Memory B cell (primary cell): ENCODE data around the gene GEMIN4.
"Not testable (repeated sequence)": the region's sequence is repeated elsewhere in the genome, so short reads cannot be mapped to it uniquely, and the experiment has no call there.

Experiments used
- ATAC-seq: fragments of 150-1000 bp; cut with Tn5 transposase; 2 replicates; pipeline ENCODE4 v1.10.0; 2021; ENCODE audit warnings: low read depth, mild to moderate bottlenecking, moderate library complexity
- DNase-seq, 2 donors: peaks; one replicate each; pipeline ENCODE4 v3.0.0; 2022; ENCODE audit warnings: low spot score in 2 of 2
- H3K27ac Mint-ChIP-seq: one replicate; pipeline ENCODE4 v1.8.0; 2022; ENCODE audit warnings: mild to moderate bottlenecking, moderate library complexity, mixed read lengths
- H3K27me3 Mint-ChIP-seq: one replicate; pipeline ENCODE4 v1.8.0; 2022; ENCODE audit warnings: mixed read lengths
- H3K36me3 Mint-ChIP-seq: one replicate; pipeline ENCODE4 v1.8.0; 2022; ENCODE audit warnings: mild to moderate bottlenecking, mixed read lengths
- H3K4me1 Mint-ChIP-seq: one replicate; pipeline ENCODE4 v1.8.0; 2022; ENCODE audit warnings: mixed read lengths
- H3K4me3 Mint-ChIP-seq: one replicate; pipeline ENCODE4 v1.8.0; 2022; ENCODE audit warnings: mild to moderate bottlenecking, moderate library complexity, mixed read lengths
- H3K9me3 Mint-ChIP-seq: one replicate; pipeline ENCODE4 v1.8.0; 2022; ENCODE audit warnings: mixed read lengths

Gene GEMIN4

DNA sequence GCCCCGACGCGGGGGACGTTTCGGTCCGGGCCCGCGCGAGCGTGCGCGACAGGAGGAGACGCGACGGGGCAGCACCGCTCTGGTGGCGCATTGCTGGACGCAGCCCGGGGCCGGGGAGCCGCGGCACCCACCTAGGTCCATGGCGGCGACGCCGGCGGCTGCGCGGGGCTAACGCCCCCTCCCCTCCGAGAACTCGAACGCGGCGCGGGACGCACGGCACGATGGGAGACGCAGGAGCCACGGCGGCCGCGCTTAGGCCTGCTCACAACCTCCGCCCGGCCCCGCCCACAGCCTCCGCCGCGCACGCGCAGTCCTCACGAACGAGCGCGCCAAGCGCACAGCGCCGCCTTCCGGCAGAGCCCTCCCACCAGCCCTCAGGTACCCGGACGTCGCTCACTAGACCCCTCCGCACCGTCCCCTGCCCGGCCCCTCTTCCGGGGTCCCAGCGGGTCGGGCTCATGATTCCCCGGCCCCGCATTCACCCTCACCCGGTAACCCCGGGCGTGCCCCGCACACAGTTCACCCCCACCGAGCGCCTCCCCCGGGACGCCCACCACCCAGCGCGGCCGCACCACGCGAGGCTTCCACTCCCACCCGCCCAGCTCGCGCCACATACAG is at the start of gene GEMIN4:
Gene GEMIN4 (minus strand): TSS at position 263 of the 618 bp plus-strand sequence. CDS start 122 bp downstream, at position 141.
- Mint-ChIP-seq H3K27me3 (no peaks in the 10 kb centered on the region), H3K36me3 (peaks cover 9% of the 10 kb centered on the region), H3K27ac (peak within 1 kb of the TSS; percentile 95), H3K4me3 (peak within 1 kb of the TSS; percentile 98), H3K9me3 (no peaks in the 10 kb centered on the region), H3K4me1 (peaks cover 35% of the 10 kb centered on the region)
- ATAC-seq (peak; percentile 81), DNase-seq (peak; percentile 100)

DNA sequence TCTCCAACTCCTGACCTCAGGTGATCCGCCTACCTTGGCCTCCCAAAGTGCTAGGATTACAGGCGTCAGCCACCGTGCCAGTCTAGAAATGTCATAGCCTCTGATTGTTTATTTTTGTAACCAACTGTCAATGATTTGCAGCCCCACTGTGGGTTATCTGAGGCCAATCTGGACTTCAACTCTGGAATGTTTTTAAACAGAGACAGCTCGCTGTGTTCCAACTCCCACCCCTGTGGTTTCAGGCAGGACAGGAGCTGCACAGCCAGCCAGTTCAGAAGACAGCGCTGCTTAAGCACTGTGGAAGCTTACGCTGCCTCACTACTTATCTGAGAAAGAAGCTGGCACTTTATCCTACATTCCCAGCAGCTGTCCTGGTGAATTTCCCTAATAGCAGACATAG is 49.6 kb upstream of the GEMIN4 start:
- no peak overlapping the region for H3K27ac Mint-ChIP-seq
- H3K9me3 Mint-ChIP-seq: no peaks in the 10 kb centered on the region
- DNase-seq (no peak), ATAC-seq (no peak)
- no peak overlapping the region for H3K4me3 Mint-ChIP-seq
- H3K4me1 Mint-ChIP-seq: no peaks in the 10 kb centered on the region
- no peaks in the 10 kb centered on the region for H3K27me3 Mint-ChIP-seq
- no peaks in the 10 kb centered on the region for H3K36me3 Mint-ChIP-seq

DNA sequence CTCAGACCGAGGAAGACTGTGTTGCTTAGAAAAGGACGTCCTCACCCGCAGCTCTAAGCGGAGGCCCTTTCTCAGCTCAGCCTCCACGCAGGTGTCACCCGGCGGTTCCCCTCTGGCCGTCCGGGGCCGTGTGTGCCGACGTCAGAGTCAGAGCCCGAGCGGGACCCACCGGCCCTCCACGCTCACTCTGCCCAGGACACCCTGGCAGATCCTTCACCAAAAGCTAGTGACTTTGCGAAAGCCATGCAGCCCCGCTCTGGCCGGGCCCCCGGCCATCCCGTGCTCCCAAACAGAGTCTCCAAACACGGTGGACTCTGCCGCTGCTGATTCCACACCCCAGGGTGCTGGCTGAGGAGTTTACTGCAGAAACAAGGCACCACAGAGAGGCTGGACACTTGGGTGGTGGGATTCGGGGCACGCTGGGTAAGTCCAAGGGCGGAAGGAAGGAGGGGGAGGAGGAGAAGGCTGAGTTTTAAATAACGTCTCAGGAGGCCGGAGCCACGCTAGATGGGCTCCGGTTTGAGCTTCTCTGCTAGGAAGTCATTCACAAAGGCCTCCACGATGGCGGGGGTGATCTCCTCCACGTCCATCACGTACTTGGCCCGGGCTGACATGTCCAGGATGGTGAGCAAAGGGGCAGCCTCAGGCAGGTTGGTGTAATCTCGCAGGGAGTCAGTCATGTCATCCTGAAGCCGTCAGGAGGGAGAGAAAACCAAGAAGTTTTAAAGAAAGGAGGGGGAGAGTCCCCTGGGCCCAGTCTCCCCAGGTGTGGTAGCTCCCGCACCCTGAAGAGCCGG is 48.6 kb upstream of the GEMIN4 start:
- Mint-ChIP-seq H3K9me3 (no peaks in the 10 kb centered on the region), H3K4me3 (no peak overlapping the region), H3K27ac (no peak overlapping the region), H3K27me3 (no peaks in the 10 kb centered on the region), H3K36me3 (no peaks in the 10 kb centered on the region), H3K4me1 (no peaks in the 10 kb centered on the region)
- ATAC-seq: no peak
- no peak for DNase-seq

DNA sequence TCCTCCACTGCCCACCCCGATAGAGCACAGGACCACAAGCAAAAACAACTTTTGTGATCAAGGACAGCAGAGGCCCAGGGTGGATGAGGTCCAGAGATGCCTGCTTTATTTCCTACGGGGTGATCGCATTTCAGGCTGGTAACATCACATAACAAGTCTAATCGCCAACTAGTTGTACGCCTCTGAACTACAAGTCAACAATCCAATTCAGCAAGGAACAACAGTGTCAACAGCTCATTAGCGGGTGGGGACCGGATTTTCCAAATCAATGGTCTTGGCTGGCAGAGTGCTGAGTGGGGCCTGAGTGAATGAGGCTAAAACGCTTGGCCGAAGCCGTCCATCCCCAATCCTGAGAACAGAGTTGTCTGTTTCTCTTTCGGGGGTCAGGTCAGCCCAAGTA is 47.2 kb upstream of the GEMIN4 start:
- no peaks in the 10 kb centered on the region for H3K36me3 Mint-ChIP-seq
- no peak overlapping the region for H3K4me3 Mint-ChIP-seq
- H3K27me3 Mint-ChIP-seq: no peaks in the 10 kb centered on the region
- H3K27ac Mint-ChIP-seq: no peak overlapping the region
- no peaks in the 10 kb centered on the region for H3K9me3 Mint-ChIP-seq
- DNase-seq: no peak
- H3K4me1 Mint-ChIP-seq: no peaks in the 10 kb centered on the region
- no peak for ATAC-seq

DNA sequence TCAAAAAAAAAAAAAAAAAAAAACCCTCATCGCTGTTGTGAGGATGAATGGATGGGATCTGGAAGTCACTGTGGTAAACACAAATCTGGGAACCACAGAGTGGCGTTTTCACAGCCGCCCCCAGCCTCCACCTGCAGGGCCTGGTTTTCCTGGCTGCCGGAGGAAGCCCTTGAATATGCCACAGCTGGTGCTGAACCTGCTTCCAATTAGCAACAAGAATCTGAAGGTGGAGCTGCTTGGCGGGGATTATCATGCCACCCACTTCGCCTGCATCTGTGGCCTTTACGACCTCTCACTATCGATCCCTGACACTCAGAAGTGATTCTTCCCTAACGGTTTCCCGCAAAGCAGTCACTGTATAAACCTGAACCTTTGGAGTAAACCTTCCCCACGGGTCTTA is 46.2 kb upstream of the GEMIN4 start:
- H3K4me1 Mint-ChIP-seq: no peaks in the 10 kb centered on the region
- DNase-seq (no peak), ATAC-seq (no peak)
- H3K4me3 Mint-ChIP-seq: no peak overlapping the region
- H3K36me3 Mint-ChIP-seq: no peaks in the 10 kb centered on the region
- H3K9me3 Mint-ChIP-seq: no peaks in the 10 kb centered on the region
- no peak overlapping the region for H3K27ac Mint-ChIP-seq
- no peaks in the 10 kb centered on the region for H3K27me3 Mint-ChIP-seq

DNA sequence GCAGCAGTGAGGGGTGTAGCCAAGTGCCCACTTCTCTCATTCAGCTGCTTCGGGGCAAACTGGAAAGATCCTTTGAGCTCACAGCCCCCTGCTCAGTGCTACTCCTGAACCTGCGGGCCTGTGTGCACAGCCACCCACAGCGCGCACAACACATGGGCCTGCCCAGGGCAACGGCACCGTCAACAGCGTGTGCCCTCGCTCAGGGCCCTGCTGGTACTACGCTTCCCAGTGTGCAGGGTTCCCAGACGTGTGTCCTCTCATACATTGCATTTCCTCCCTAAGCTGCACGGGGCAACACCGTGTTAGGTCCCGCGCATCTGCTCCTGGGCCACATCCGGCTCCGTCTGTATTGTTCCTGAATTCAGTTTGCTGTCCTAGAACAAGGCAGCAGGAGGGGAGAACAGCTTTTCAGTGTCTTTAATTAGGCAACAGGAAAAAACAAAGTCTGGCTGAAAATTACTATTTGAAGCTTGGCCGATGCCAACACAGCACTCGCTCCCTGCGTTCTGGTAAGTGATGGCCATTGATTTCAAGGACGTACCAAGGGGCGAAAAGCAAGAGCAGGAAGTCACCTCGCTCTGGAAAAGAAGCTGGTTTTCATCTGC is 45.3 kb upstream of the GEMIN4 start:
- no peaks in the 10 kb centered on the region for H3K9me3 Mint-ChIP-seq
- H3K4me3 Mint-ChIP-seq: no peak overlapping the region
- DNase-seq: no peak
- ATAC-seq: no peak
- peaks cover 2% of the 10 kb centered on the region for H3K36me3 Mint-ChIP-seq
- H3K27me3 Mint-ChIP-seq: no peaks in the 10 kb centered on the region
- no peak overlapping the region for H3K27ac Mint-ChIP-seq
- H3K4me1 Mint-ChIP-seq: no peaks in the 10 kb centered on the region

DNA sequence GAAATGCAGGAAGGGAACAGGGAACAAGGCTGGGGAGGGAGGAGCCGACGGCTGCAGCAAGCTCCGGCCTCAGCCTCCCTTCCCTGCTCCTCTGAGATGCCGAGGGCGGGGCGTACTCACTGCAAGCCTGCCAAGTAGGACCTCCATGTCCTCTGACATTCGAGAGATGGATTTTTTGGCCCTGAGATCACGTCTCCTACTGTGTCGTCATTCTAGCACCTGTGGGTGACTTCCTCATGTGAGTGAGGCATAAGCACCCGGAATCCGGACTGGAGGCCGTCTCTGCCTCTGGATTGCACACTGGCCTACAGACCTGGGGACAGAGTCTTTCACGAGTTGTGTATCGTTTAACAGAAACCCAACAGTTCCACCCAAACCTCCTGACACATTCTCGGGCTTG is 44.5 kb upstream of the GEMIN4 start:
- ATAC-seq (no peak), DNase-seq (no peak)
- no peak overlapping the region for H3K27ac Mint-ChIP-seq
- H3K27me3 Mint-ChIP-seq: no peaks in the 10 kb centered on the region
- no peaks in the 10 kb centered on the region for H3K4me1 Mint-ChIP-seq
- H3K36me3 Mint-ChIP-seq: peaks cover 2% of the 10 kb centered on the region
- no peaks in the 10 kb centered on the region for H3K9me3 Mint-ChIP-seq
- no peak overlapping the region for H3K4me3 Mint-ChIP-seq

DNA sequence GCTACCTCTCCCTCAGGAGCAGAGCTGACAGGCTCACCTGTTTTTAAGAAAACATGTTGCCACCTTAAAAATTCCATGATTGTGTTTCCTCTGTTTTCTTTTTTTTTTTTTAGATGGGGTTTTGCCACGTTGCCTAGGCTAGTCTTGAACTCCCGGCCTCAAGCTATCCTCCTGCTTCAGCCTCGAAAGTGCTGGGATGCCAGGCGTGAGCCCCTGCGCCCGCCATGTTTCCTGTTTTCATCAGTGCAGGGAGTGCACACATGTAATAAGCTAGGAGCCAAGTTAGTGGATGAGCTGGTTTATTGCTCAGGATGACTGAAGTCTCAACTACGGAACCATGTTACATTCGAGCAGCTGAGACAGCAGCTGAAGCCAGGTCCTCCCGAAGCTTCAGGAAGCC is 43.7 kb upstream of the GEMIN4 start:
- Mint-ChIP-seq H3K9me3 (peaks cover 1% of the 10 kb centered on the region), H3K4me3 (no peak overlapping the region), H3K27me3 (no peaks in the 10 kb centered on the region), H3K27ac (no peak overlapping the region), H3K36me3 (peaks cover 9% of the 10 kb centered on the region), H3K4me1 (peaks cover 3% of the 10 kb centered on the region)
- ATAC-seq (no peak), DNase-seq (no peak)

DNA sequence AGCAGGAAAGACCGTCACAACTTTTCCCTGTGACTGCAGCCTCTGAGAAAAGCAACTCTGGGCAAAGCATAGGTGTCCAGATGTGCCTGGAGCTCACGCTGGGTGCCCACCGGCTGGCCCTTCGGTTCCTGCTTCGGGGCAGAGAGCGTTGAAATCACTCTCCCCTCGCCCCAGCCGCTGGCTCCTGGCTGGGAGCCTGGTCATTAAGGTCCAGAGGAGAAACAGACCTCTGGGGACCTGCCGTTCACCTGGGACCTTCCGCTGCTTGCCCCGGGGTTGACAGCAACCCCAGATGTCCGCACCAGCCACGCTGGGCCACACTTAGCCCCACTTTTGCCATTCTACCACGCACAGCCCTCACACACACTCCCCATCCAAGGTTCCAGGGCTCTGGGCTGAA is 43.2 kb upstream of the GEMIN4 start:
- peaks cover 1% of the 10 kb centered on the region for H3K9me3 Mint-ChIP-seq

DNA sequence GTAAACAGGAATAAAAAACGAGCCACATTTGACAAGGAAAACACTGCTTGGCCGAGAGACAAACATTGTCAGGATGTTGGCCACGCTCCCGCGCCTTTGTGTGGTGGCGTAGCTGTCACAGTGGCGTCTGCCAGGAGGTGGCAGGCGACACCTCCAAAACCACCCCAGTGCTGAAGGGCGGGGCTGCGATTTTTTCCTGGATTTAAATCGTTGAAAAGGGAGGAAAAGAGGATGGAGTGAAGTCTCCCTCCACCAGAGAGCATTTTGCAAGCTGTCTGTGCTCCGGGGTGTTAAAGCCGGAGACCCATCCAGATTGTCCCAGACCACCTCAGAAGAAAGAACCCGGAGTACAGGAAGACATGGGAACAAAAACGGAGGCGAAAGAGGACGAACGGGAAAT is 42.8 kb upstream of the GEMIN4 start:
- Mint-ChIP-seq H3K9me3 (peaks cover 1% of the 10 kb centered on the region), H3K27me3 (no peaks in the 10 kb centered on the region), H3K4me1 (peaks cover 3% of the 10 kb centered on the region), H3K27ac (no peak overlapping the region), H3K4me3 (no peak overlapping the region), H3K36me3 (peaks cover 11% of the 10 kb centered on the region)
- DNase-seq (peak; percentile 25 to 35), ATAC-seq (peak; percentile 88)

More for the DNA sequence above, 43.2 kb upstream of the GEMIN4 start:
- no peaks in the 10 kb centered on the region for H3K27me3 Mint-ChIP-seq
- H3K4me1 Mint-ChIP-seq: peaks cover 3% of the 10 kb centered on the region
- peaks cover 9% of the 10 kb centered on the region for H3K36me3 Mint-ChIP-seq
- H3K27ac Mint-ChIP-seq: no peak overlapping the region
- ATAC-seq: no peak
- no peak for DNase-seq
- H3K4me3 Mint-ChIP-seq: no peak overlapping the region

DNA sequence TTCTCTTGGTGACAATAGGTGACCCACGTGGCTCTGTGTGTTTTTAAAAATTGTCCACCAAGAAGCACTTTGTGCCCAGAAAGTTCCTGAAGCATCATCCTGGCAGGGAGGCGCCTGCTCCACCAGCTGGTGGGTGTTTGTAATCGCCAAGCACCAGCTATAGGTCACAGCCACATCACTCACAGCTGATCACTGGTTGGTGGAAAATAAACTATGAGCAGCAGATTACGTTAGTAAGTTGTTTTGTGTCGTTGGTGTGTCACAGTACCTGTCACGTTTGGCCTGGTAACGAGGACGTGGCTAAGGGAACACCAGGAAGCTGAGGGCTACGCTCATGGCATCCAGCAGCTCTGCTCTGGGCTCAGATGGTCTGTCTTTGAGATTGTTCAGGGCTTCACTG is 40.2 kb upstream of the GEMIN4 start:
- Mint-ChIP-seq H3K4me1 (peaks cover 3% of the 10 kb centered on the region), H3K9me3 (peaks cover 1% of the 10 kb centered on the region), H3K27ac (no peak overlapping the region), H3K27me3 (no peaks in the 10 kb centered on the region), H3K4me3 (no peak overlapping the region), H3K36me3 (peaks cover 16% of the 10 kb centered on the region)
- DNase-seq (no peak), ATAC-seq (no peak)

DNA sequence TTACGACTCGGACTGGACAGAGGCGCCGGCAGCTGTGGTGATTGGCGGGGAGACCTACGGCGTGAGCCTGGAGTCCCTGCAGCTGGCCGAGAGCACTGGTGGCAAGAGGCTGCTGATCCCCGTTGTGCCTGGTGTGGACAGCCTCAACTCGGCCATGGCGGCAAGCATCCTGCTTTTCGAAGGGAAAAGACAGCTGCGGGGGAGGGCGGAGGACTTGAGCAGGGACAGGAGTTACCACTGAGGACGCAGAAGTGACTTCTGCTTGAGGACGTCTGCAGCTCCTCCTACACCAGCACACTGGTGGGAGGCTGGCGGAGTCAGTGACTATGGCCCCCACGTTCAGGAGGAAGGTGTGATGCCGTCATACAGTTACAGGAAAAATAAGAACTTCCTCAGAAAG is 39.8 kb upstream of the GEMIN4 start:
- no peak overlapping the region for H3K27ac Mint-ChIP-seq
- H3K36me3 Mint-ChIP-seq: peaks cover 18% of the 10 kb centered on the region
- ATAC-seq (no peak), DNase-seq (no peak)
- H3K9me3 Mint-ChIP-seq: peaks cover 1% of the 10 kb centered on the region
- H3K27me3 Mint-ChIP-seq: no peaks in the 10 kb centered on the region
- H3K4me1 Mint-ChIP-seq: peaks cover 3% of the 10 kb centered on the region
- no peak overlapping the region for H3K4me3 Mint-ChIP-seq

DNA sequence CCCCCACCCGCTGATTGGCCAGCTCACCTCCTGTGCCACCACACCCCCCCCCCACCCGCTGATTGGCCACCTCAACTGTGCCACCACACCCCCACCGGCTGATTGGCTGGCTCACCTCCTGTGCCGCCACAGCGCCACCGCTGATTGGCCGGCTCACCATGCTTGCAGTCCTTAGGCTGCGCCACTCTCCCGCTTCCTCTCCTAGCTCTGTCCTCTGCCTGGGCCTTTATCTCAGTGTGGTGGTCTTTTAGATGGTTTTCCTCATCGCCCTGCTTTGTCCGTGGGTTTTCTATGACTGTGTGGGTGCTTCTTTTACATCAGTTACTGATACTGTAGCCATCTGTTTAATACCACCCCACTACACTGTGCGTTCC is 38.8 kb upstream of the GEMIN4 start:
- not testable (repeated sequence) for DNase-seq, H3K4me3 Mint-ChIP-seq, ATAC-seq, H3K27me3 Mint-ChIP-seq, H3K4me1 Mint-ChIP-seq, H3K9me3 Mint-ChIP-seq
- peaks cover 18% of the 10 kb centered on the region for H3K36me3 Mint-ChIP-seq
- H3K27ac Mint-ChIP-seq: peak overlapping the region; percentile 89

DNA sequence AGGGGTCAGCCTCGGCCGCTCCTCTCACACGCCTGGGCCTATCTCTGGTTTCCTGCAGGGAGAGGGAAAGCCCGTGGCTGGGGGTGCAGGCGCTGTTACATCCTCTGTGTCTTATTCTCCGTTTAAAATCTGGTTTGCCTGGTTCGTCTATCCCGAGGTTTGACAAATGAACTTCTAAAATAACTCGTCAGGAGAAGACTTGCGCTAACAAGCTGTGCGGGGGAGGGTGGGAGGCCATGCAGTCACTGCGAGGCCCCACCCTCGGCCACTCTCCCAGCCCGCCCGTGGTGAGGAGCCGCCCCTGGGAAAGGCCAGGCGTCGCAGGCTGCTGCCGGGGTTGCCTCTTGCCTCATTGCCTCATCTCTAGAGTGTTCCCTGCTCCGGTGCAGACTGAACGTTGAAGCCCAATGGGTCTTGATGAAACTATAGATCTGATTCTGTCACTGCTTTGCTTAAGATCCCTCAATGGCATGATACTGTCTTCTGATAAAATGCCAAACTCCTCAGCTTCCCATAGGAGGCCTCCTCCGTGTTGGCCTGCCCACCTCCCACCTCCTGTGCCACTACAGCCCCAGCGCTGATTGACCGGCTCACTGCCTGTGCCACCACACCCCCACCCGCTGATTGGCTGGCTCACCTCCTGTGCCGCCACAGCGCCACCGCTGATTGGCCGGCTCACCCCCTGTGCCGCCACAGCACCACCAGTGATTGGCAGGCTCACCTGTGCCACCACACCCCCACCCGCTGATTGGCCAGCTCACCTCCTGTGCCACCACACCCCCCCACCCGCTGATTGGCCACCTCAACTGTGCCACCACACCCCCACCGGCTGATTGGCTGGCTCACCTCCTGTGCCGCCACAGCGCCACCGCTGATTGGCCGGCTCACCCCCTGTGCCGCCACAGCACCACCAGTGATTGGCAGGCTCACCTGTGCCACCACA is 38.1 kb upstream of the GEMIN4 start:
- not testable (repeated sequence) for ATAC-seq, H3K4me3 Mint-ChIP-seq, H3K4me1 Mint-ChIP-seq, H3K27me3 Mint-ChIP-seq, H3K9me3 Mint-ChIP-seq, DNase-seq
- Mint-ChIP-seq H3K36me3 (peaks cover 18% of the 10 kb centered on the region), H3K27ac (peak overlapping the region; percentile 89)
